Upper lobe of right lung (tissue), 1 donor: ENCODE measurements around the gene LETM1. TPM values are rescaled to one million over a fixed set of nuclear protein-coding genes. Genes with fewer than 3 reads are reported as not detected.

Experiments used
- ATAC-seq: fragments of 200-7000 bp; cut with Tn5 transposase; one replicate; pipeline ENCODE4 v1.9.1; 2020; ENCODE audit warnings: mild to moderate bottlenecking, moderate library complexity
- DNase-seq: peaks from one replicate; pipeline ENCODE4 v3.0.0-alpha.2; 2020
- H3K27ac ChIP-seq: fragments of 200-600 bp; one replicate; pipeline ENCODE4 v1.8.0; 2022
- H3K27me3 ChIP-seq: fragments of 200-600 bp; one replicate; pipeline ENCODE4 v1.8.0; 2022; ENCODE audit warnings: mild to moderate bottlenecking
- H3K36me3 ChIP-seq: fragments of 200-600 bp; one replicate; pipeline ENCODE4 v1.8.0; 2022
- H3K4me1 ChIP-seq: fragments of 200-600 bp; one replicate; pipeline ENCODE4 v1.8.0; 2022
- H3K4me3 ChIP-seq: fragments of 200-600 bp; one replicate; pipeline ENCODE4 v1.8.0; 2022; ENCODE audit warnings: mild to moderate bottlenecking
- H3K9me3 ChIP-seq: fragments of 200-600 bp; one replicate; pipeline ENCODE4 v1.8.0; 2022
- intact Hi-C: fragments of 100-400 bp; cut with DNase I; formaldehyde crosslinking; loops from one replicate; pipeline ENCODE4 v1.11.0; 2022
- total RNA-seq: library from RNA; stranded (reverse); fragmentation: NEBNext Ultra II Directional; extraction: Animal tissue kit (Norgen Biotek cat#: 25700); gene quantifications from one replicate; pipeline ENCODE4 v1.2.1, GENCODE V29; 2021
- TF ChIP-seq, protein P1 (sequence below): fragments of 200-600 bp; IDR thresholded peaks from one replicate; pipeline ENCODE4 v1.8.0; 2022; ENCODE audit warnings: antibody characterized with exemption
- donor health status: DM: no; HTN: yes; CAD: no; lungs with severe emphysema.

LETM1 gene
- total RNA-seq, 1 donor from 2014 or later, result 39.5 TPM

GRCh38 chr4:1883583-1883982 is 27.6 kb upstream of the LETM1 start:
- no peak for ATAC-seq
- no peaks in the 10 kb centered on the region for H3K4me1 ChIP-seq
- H3K27ac ChIP-seq, result no peak overlapping the region
- intact Hi-C loops, result no loop called here
- no peak overlapping the region for H3K4me3 ChIP-seq
- no peaks in the 10 kb centered on the region for H3K9me3 ChIP-seq
- no peak for DNase-seq
- no peaks in the 10 kb centered on the region for H3K36me3 ChIP-seq
- TF ChIP-seq, protein P1, sequence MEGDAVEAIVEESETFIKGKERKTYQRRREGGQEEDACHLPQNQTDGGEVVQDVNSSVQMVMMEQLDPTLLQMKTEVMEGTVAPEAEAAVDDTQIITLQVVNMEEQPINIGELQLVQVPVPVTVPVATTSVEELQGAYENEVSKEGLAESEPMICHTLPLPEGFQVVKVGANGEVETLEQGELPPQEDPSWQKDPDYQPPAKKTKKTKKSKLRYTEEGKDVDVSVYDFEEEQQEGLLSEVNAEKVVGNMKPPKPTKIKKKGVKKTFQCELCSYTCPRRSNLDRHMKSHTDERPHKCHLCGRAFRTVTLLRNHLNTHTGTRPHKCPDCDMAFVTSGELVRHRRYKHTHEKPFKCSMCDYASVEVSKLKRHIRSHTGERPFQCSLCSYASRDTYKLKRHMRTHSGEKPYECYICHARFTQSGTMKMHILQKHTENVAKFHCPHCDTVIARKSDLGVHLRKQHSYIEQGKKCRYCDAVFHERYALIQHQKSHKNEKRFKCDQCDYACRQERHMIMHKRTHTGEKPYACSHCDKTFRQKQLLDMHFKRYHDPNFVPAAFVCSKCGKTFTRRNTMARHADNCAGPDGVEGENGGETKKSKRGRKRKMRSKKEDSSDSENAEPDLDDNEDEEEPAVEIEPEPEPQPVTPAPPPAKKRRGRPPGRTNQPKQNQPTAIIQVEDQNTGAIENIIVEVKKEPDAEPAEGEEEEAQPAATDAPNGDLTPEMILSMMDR, result no peak
- H3K27me3 ChIP-seq, result no peaks in the 10 kb centered on the region

DNA sequence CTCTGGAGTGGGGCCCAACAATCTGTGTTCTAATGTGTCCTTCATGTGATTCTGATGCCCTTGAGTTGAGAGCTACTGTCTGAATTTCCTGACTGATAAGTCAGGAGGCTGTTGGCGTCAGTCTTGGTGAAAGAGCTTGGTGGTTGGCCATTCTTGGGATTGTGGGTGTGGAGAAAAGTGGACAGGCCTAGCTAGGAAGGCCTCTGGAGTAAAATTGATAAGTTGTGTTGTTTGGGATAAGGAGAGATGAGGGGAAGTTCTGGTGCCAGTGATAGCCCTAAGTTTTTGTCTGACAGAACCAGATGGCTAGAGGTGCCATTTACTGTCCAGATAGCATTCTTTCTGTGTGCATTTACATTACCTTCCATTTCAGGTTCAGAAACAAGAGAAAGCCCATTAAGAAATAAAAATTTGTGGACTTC is 26.9 kb upstream of the LETM1 start:
- TF ChIP-seq, protein P1, result no peak
- Histone ChIP-seq H3K9me3 (no peaks in the 10 kb centered on the region), H3K4me3 (no peak overlapping the region), H3K4me1 (no peaks in the 10 kb centered on the region), H3K36me3 (no peaks in the 10 kb centered on the region), H3K27me3 (no peaks in the 10 kb centered on the region), H3K27ac (no peak overlapping the region)
- ATAC-seq, result no peak
- intact Hi-C loops, result no loop called here
- no peak for DNase-seq

DNA sequence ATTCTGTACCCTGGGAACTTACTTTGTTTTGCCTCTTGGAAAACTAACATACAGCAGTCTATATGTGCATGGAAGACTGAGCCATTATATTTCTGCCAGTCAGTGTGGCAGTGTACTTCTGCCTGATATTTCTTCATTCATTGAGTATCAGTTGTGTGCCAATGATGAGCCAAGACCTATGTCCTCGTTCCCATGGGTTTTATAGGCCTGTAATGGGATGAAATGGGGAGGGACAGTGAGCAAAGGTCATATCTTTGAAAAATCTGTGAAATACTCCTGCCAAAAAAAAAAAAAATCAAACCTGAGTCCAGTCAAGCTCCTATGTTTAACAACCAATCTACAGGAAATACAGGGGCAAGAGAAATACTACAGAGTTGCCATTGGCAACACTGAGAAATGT is 24.4 kb upstream of the LETM1 start:
- Histone ChIP-seq H3K27ac (no peak overlapping the region), H3K9me3 (no peaks in the 10 kb centered on the region), H3K4me3 (no peak overlapping the region), H3K4me1 (no peaks in the 10 kb centered on the region), H3K27me3 (no peaks in the 10 kb centered on the region), H3K36me3 (no peaks in the 10 kb centered on the region)
- intact Hi-C loops, result no loop called here
- ATAC-seq (no peak), DNase-seq (no peak)
- TF ChIP-seq, protein P1, result no peak

DNA sequence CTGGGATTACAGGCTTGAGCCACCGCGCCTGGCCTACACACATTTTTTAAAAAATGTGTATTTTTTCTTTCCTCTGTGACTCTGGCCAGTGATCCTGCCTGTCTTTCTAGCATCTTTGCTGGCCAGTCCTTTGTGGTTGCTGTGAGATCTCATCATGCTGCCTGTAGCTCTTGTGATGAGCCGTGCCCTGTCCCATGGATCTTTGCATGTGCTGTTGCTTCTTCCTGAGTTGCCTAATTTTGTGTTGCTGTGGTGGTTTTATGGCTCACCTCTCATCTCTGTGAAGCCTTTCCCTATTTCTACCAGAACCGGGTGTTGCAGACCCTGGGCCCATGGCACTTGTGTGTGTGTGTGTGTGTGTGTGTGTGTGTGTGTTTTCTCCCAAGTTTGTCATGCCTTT is 23.5 kb upstream of the LETM1 start:
- Histone ChIP-seq H3K36me3 (no peaks in the 10 kb centered on the region), H3K9me3 (no peaks in the 10 kb centered on the region), H3K4me3 (no peak overlapping the region), H3K27me3 (no peaks in the 10 kb centered on the region), H3K4me1 (no peaks in the 10 kb centered on the region), H3K27ac (no peak overlapping the region)
- TF ChIP-seq, protein P1, result no peak
- intact Hi-C loops, result no loop called here
- DNase-seq, result no peak
- no peak for ATAC-seq

DNA sequence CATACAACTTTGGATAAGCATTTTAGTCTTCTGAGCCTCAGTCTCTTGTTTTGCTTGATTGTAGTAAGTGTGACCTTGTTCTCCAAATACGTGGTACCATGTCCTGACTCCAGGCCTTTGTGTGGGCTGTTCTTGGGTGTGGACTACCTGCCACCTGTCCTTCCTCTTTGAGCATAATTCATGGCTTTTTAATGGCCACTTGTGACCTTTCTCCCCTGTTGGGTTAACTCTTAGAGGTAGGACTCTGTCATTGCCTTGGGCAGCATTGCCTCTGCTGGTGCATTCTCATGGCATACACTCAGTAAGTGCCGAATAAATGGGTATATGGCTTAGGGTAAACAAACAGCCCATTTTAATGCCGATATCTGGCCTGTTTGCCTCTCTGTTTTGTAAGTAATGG is 18.2 kb upstream of the LETM1 start:
- peak overlapping the region; percentile 42 for H3K27ac ChIP-seq
- no peaks in the 10 kb centered on the region for H3K27me3 ChIP-seq
- no peak overlapping the region for H3K4me3 ChIP-seq
- intact Hi-C loops, result no loop called here
- H3K36me3 ChIP-seq, result no peaks in the 10 kb centered on the region
- no peak for ATAC-seq
- no peaks in the 10 kb centered on the region for H3K9me3 ChIP-seq
- no peak for DNase-seq
- H3K4me1 ChIP-seq, result peaks cover 18% of the 10 kb centered on the region
- TF ChIP-seq, protein P1, result no peak

DNA sequence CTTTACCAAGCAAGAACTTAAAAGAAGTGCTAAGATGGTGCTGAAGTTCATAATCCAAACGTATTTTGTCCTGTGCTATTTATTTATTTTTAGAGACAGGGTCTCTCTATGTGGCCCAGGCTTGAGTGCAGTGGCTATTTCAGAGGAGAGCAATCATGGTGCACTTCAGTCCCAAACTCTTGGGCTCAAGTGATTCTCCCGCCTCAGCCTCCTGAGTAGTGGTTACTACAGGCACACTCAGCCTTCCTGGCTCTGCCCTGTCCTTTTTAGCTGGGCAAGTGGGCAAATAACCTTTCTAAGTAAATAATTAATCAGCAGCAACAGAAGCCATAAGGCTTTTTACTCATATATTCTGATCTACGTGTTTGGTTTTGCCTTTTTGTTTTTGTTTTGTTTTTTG is 17.8 kb upstream of the LETM1 start:
- DNase-seq, result no peak
- peaks cover 18% of the 10 kb centered on the region for H3K4me1 ChIP-seq
- no peak overlapping the region for H3K4me3 ChIP-seq
- TF ChIP-seq, protein P1, result no peak
- peak overlapping the region; percentile 42 for H3K27ac ChIP-seq
- ATAC-seq, result peak; percentile 3
- intact Hi-C loops, result no loop called here
- no peaks in the 10 kb centered on the region for H3K9me3 ChIP-seq
- H3K36me3 ChIP-seq, result no peaks in the 10 kb centered on the region
- H3K27me3 ChIP-seq, result no peaks in the 10 kb centered on the region
